Tibial nerve (tissue), 4 donors: ENCODE measurements around the gene PAPPA2. TPM values are rescaled to one million over a fixed set of nuclear protein-coding genes. Genes with fewer than 3 reads are reported as not detected.

Source experiments
- DNase-seq, 2 donors: peaks; one replicate each; pipeline ENCODE4 v3.0.0-alpha.2; 2019; ENCODE audit warnings: low spot score in 2 of 2
- H3K27ac ChIP-seq, 4 donors: fragments of 200-600 bp; sonication (generic) in 3 of 4; one replicate each; pipeline ENCODE4 v1.5.1; 2017 to 2019; ENCODE audit warnings: mild to moderate bottlenecking in 1 of 4
- H3K27me3 ChIP-seq, 2 donors: fragments of 200-600 bp; sonication (generic) in 1 of 2; one replicate each; pipeline versions ENCODE4 v1.5.1 to v1.6.0; 2017 to 2019
- H3K36me3 ChIP-seq, 3 donors: fragments of 200-600 bp; sonication (generic); one replicate each; pipeline ENCODE4 v1.5.1; 2018 to 2019
- H3K4me1 ChIP-seq, 4 donors: fragments of 200-600 bp; sonication (generic) in 3 of 4; one replicate each; pipeline ENCODE4 v1.5.1; 2017 to 2019
- H3K4me3 ChIP-seq, 4 donors: fragments of 200-600 bp; sonication (generic) in 3 of 4; one replicate each; pipeline ENCODE4 v1.5.1; 2017 to 2019; ENCODE audit warnings: mild to moderate bottlenecking in 1 of 4, moderate library complexity in 1 of 4
- H3K9me3 ChIP-seq, 4 donors: fragments of 200-600 bp; sonication (generic) in 3 of 4; one replicate each; pipeline ENCODE4 v1.5.1; 2017 to 2019
- CTCF ChIP-seq, 5 experiments: fragments of 200-600 bp in 3 of 5; fragments of 450-650 bp in 2 of 5; sonication (generic) in 3 of 5; IDR thresholded peaks; one replicate each; pipeline ENCODE4 v1.5.1; 2016 to 2019; ENCODE audit warnings: antibody characterized with exemption in 5 of 5, mild to moderate bottlenecking in 3 of 5, moderate library complexity in 2 of 5
- EP300 ChIP-seq, 2 donors: sonication (generic); formaldehyde crosslinking; IDR thresholded peaks; one replicate each; pipeline ENCODE4 v1.6.1; 2017; ENCODE audit warnings: antibody characterized with exemption in 2 of 2, mild to moderate bottlenecking in 1 of 2
- POLR2A ChIP-seq, 2 donors: fragments of 450-650 bp; IDR thresholded peaks; one replicate each; pipeline ENCODE4 v1.6.1; 2017; ENCODE audit warnings: antibody characterized with exemption in 2 of 2, mild to moderate bottlenecking in 2 of 2, moderate library complexity in 2 of 2
- WGBS, 2 donors: methylation state at CpG; one replicate each; pipeline ENCODE4 v1.1.5; 2018; 5-methylcytosine and 5-hydroxymethylcytosine counted together
- total RNA-seq, 4 donors: library from RNA; depleted of rRNA; stranded (reverse); fragments of >200 nt; gene quantifications; one replicate each; pipeline ENCODE4 v1.1.0, GENCODE V29; 2016

PAPPA2 gene
- total RNA-seq, 4 donors from 2014 or later = 0.20 to 0.90 (median 0.21) TPM

- H3K9me3 ChIP-seq = no peaks in the 10 kb centered on the region
- H3K4me3 ChIP-seq = no peak overlapping the region
- TF ChIP-seq CTCF (IDR thresholded peaks at IDR 0.05) (no peak), EP300 (IDR thresholded peaks at IDR 0.05) (no peak), POLR2A (IDR thresholded peaks at IDR 0.05) (no peak)
- H3K4me1 ChIP-seq = no peaks in the 10 kb centered on the region
- DNase-seq = no peak
- WGBS, 2 donors = 66 to 72% methylated on average over 2 of the region's 2 CpGs
- H3K36me3 ChIP-seq = no peaks in the 10 kb centered on the region
- no peaks in the 10 kb centered on the region for H3K27me3 ChIP-seq
- no peak overlapping the region for H3K27ac ChIP-seq
Observed at GRCh38 chr1:176694713-176695112, 231.7 kb downstream of the PAPPA2 start.

GRCh38 chr1:176696109-176696508 is 233.1 kb downstream of the PAPPA2 start:
- H3K4me1 ChIP-seq = no peaks in the 10 kb centered on the region
- no peak overlapping the region for H3K4me3 ChIP-seq
- TF ChIP-seq EP300 (IDR thresholded peaks at IDR 0.05) (no peak), POLR2A (IDR thresholded peaks at IDR 0.05) (no peak), CTCF (IDR thresholded peaks at IDR 0.05) (no peak)
- 57 to 60% methylated on average over 5 of the region's 5 CpGs for whole genome bisulfite sequencing, 2 donors
- DNase-seq = no peak
- H3K27me3 ChIP-seq = no peaks in the 10 kb centered on the region
- H3K9me3 ChIP-seq = no peaks in the 10 kb centered on the region
- no peak overlapping the region for H3K27ac ChIP-seq
- no peaks in the 10 kb centered on the region for H3K36me3 ChIP-seq

GRCh38 chr1:176696689-176697088 is 233.7 kb downstream of the PAPPA2 start:
- H3K27me3 ChIP-seq = no peaks in the 10 kb centered on the region
- no peaks in the 10 kb centered on the region for H3K9me3 ChIP-seq
- WGBS, 2 donors = 80 to 82% methylated on average over 1 of the region's 1 CpG
- no peak for DNase-seq
- TF ChIP-seq EP300 (IDR thresholded peaks at IDR 0.05) (no peak), POLR2A (IDR thresholded peaks at IDR 0.05) (no peak), CTCF (IDR thresholded peaks at IDR 0.05) (no peak)
- no peaks in the 10 kb centered on the region for H3K4me1 ChIP-seq
- no peaks in the 10 kb centered on the region for H3K36me3 ChIP-seq
- H3K4me3 ChIP-seq = no peak overlapping the region
- H3K27ac ChIP-seq = no peak overlapping the region

- Histone ChIP-seq H3K4me1 (no peaks in the 10 kb centered on the region), H3K36me3 (no peaks in the 10 kb centered on the region), H3K4me3 (no peak overlapping the region), H3K27ac (no peak overlapping the region), H3K9me3 (no peaks in the 10 kb centered on the region), H3K27me3 (no peaks in the 10 kb centered on the region)
- no peak for DNase-seq
- TF ChIP-seq CTCF (IDR thresholded peaks at IDR 0.05) = no peak
- no peak for TF ChIP-seq EP300 (IDR thresholded peaks at IDR 0.05)
- no peak for TF ChIP-seq POLR2A (IDR thresholded peaks at IDR 0.05)
- WGBS, 2 donors = 83 to 96% methylated on average over 2 of the region's 2 CpGs
Observed at GRCh38 chr1:176699821-176700220, 236.8 kb downstream of the PAPPA2 start.

GRCh38 chr1:176701151-176701866 is 238.3 kb downstream of the PAPPA2 start:
- DNase-seq = no peak
- Histone ChIP-seq H3K27me3 (no peaks in the 10 kb centered on the region), H3K4me1 (no peaks in the 10 kb centered on the region), H3K4me3 (no peak overlapping the region), H3K9me3 (no peaks in the 10 kb centered on the region), H3K36me3 (no peaks in the 10 kb centered on the region), H3K27ac (no peak overlapping the region)
- no peak for TF ChIP-seq EP300 (IDR thresholded peaks at IDR 0.05)
- TF ChIP-seq POLR2A (IDR thresholded peaks at IDR 0.05) = no peak
- no peak for TF ChIP-seq CTCF (IDR thresholded peaks at IDR 0.05)
- 81 to 83% methylated on average over 3 of the region's 3 CpGs for WGBS, 2 donors
